ENCODE data around the gene DUXB. TPM values are rescaled to one million over a fixed set of nuclear protein-coding genes. Genes with fewer than 3 reads are reported as not detected.

DUXB gene
- total and polyA plus RNA-seq, 4 donors: 0.20 TPM; not detected in 3

DNA sequence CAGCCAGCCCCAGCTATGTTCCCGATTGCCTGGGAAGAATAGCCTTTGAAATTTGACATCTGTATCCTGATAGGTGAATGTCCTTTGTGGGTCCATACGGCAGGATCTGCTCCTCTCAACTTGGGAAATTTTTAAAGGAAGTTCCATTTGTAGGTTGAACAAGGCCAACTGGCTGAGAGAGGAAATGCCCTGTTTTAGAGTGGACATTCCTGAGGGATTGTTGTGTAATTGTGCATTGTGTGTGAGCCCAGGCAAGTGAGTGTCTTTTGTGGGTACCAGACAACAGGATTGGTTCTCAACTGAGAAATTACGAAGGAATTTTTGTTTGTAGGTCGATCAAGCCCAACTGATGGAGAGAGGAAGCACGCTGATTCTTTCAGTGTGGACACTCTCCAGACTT lies 21.9 kb downstream of the DUXB start:
- H3K27me3 ChIP-seq (ENCODE audit: control insufficient read depth, insufficient read depth, low read length): no peaks in the 10 kb centered on the region
- 88% methylated on average over 3 of the region's 5 CpGs for WGBS (ENCODE audit: insufficient coverage)
- H3K4me1 ChIP-seq (ENCODE audit: control insufficient read depth, insufficient read depth, low read length): no peaks in the 10 kb centered on the region
- H3K27ac ChIP-seq (ENCODE audit: low read depth, low read length): no peak overlapping the region
- H3K9me3 ChIP-seq (ENCODE audit: control insufficient read depth, insufficient read depth, low read length): no peaks in the 10 kb centered on the region
- no peak for DNase-seq (ENCODE audit: low read depth in 4 of 6, low spot score in 6 of 6)
- no peaks in the 10 kb centered on the region for H3K36me3 ChIP-seq (ENCODE audit: control insufficient read depth, insufficient read depth, low read length)
- H3K4me3 ChIP-seq (ENCODE audit: low read depth, low read length): no peak overlapping the region

DNA sequence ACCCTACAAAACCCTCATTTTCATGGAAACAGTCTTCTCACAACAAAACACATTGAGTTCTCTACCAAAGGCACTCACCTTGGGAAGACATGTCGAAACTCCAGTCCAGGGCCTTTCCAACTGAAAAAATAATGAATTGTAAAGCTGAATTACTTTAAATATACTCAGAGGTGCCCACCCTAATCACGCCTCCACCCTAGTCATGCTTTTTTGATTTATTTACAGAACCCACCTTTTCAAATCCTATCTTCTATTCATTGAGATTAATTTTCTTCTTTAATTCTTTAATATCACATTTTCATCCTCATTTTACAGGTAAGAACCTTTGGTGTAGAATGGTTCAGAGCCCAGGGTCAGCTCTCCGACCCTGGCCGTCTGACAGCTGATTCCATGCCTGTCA lies 24.4 kb downstream of the DUXB start, which contains the start of gene CPHXL2:
Gene CPHXL2 (minus strand): TSS at position 101 of the 400 bp plus-strand sequence. CDS start 10 bp downstream, at position 91.
- Histone ChIP-seq H3K9me3 (ENCODE audit: control insufficient read depth, insufficient read depth, low read length) (no peaks in the 10 kb centered on the region), H3K27ac (ENCODE audit: low read depth, low read length) (no peak within 1 kb of the TSS), H3K36me3 (ENCODE audit: control insufficient read depth, insufficient read depth, low read length) (no peaks in the 10 kb centered on the region), H3K27me3 (ENCODE audit: control insufficient read depth, insufficient read depth, low read length) (no peaks in the 10 kb centered on the region), H3K4me3 (ENCODE audit: low read depth, low read length) (no peak within 1 kb of the TSS), H3K4me1 (ENCODE audit: control insufficient read depth, insufficient read depth, low read length) (no peaks in the 10 kb centered on the region)
- no peak for DNase-seq (ENCODE audit: low read depth in 4 of 6, low spot score in 6 of 6)
- WGBS (ENCODE audit: insufficient coverage): 80% methylated on average over 2 of the region's 4 CpGs

DNA sequence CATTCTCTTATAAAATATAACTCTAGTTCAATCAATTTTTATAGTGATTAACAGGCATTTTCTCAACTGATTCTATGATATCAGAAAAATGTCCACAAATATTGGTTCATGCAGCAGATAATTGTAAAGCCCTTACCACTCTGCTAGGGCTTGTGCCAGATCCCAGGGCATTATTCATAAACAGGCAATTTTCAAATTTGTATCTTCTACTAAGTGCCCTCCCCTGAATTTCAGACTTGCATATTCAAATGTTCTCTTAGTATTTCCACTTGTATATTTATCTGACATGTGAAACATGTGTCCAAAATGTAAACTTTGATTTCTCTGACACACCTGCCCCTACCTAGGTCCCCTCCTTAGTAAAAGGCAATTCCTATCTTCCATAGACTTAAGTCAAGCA lies 33.8 kb downstream of the DUXB start:
- Histone ChIP-seq H3K36me3 (ENCODE audit: control insufficient read depth, insufficient read depth, low read length) (no peaks in the 10 kb centered on the region), H3K9me3 (ENCODE audit: control insufficient read depth, insufficient read depth, low read length) (no peaks in the 10 kb centered on the region), H3K27ac (ENCODE audit: low read depth, low read length) (no peak overlapping the region), H3K4me3 (ENCODE audit: low read depth, low read length) (no peak overlapping the region), H3K4me1 (ENCODE audit: control insufficient read depth, insufficient read depth, low read length) (no peaks in the 10 kb centered on the region), H3K27me3 (ENCODE audit: control insufficient read depth, insufficient read depth, low read length) (no peaks in the 10 kb centered on the region)
- DNase-seq (ENCODE audit: low read depth in 4 of 6, low spot score in 6 of 6): no peak

DNA sequence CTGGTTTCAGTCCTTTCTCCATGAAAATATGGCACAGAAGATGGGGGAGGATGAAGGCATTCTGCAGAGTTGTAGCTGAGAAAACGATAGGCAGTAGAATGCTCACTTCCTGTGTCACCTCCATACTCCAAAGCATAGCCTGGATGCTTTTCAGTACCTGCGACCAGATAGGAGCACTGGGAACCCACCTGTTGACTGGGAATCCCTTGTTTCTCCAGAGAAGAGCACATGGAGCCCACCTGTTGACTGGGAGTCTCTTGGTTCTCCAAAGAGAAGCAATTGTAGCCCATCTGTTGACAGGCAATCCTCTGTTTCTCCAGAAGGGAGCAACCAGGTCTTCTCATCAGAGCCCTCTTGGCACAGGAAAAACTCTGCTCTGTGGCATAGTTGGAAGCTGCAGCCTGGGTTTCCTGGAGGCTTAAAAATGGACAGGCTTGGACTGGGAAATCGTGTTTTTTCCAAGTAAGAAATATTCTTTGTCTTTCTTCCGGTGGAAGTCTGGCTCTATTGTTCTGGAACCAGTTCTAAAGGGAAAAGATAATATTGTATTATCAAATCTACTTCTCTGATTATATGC lies 40.4 kb downstream of the DUXB start:
- WGBS (ENCODE audit: insufficient coverage): 100% methylated on average over 1 of the region's 4 CpGs

DNA sequence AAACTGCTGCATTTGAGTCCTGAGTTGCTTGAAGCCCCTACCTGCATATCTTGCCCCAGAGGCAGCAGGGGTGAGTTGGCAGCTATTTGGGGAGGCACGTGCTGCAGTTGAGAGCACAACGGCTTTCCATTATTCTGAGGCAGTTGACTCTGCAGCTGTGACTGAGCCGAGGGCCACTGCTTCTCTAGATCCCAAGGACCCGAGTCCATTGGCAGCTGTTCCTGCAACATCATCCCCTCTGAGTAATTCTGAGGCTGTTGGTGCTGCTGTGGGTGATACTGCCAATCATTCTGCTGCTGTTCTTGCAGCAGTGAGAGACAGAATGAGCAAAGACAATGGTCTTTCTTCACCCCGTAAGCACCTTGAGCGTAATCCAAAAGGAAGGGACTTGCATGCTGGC lies 40.9 kb downstream of the DUXB start:
- 76% methylated on average over 6 of the region's 6 CpGs for WGBS (ENCODE audit: insufficient coverage)
- H3K4me3 ChIP-seq (ENCODE audit: low read depth, low read length): no peak overlapping the region
- no peaks in the 10 kb centered on the region for H3K27me3 ChIP-seq (ENCODE audit: control insufficient read depth, insufficient read depth, low read length)
- no peaks in the 10 kb centered on the region for H3K9me3 ChIP-seq (ENCODE audit: control insufficient read depth, insufficient read depth, low read length)
- H3K4me1 ChIP-seq (ENCODE audit: control insufficient read depth, insufficient read depth, low read length): no peaks in the 10 kb centered on the region
- peaks cover 23% of the 10 kb centered on the region for H3K36me3 ChIP-seq (ENCODE audit: control insufficient read depth, insufficient read depth, low read length)
- no peak overlapping the region for H3K27ac ChIP-seq (ENCODE audit: low read depth, low read length)
- no peak for DNase-seq (ENCODE audit: low read depth in 4 of 6, low spot score in 6 of 6)

More for the DNA sequence above, 40.4 kb downstream of the DUXB start:
- no peak overlapping the region for H3K27ac ChIP-seq (ENCODE audit: low read depth, low read length)
- no peaks in the 10 kb centered on the region for H3K4me1 ChIP-seq (ENCODE audit: control insufficient read depth, insufficient read depth, low read length)
- H3K36me3 ChIP-seq (ENCODE audit: control insufficient read depth, insufficient read depth, low read length): peaks cover 18% of the 10 kb centered on the region
- peak in 1 of 6 donors; percentile 22 for DNase-seq (ENCODE audit: low read depth in 4 of 6, low spot score in 6 of 6)
- no peaks in the 10 kb centered on the region for H3K27me3 ChIP-seq (ENCODE audit: control insufficient read depth, insufficient read depth, low read length)
- H3K4me3 ChIP-seq (ENCODE audit: low read depth, low read length): no peak overlapping the region
- no peaks in the 10 kb centered on the region for H3K9me3 ChIP-seq (ENCODE audit: control insufficient read depth, insufficient read depth, low read length)

- Histone ChIP-seq H3K27me3 (ENCODE audit: control insufficient read depth, insufficient read depth, low read length) (no peaks in the 10 kb centered on the region), H3K36me3 (ENCODE audit: control insufficient read depth, insufficient read depth, low read length) (peaks cover 32% of the 10 kb centered on the region), H3K27ac (ENCODE audit: low read depth, low read length) (no peak overlapping the region), H3K4me1 (ENCODE audit: control insufficient read depth, insufficient read depth, low read length) (no peaks in the 10 kb centered on the region), H3K9me3 (ENCODE audit: control insufficient read depth, insufficient read depth, low read length) (no peaks in the 10 kb centered on the region), H3K4me3 (ENCODE audit: low read depth, low read length) (no peak overlapping the region)
- WGBS (ENCODE audit: insufficient coverage): 90% methylated on average over 2 of the region's 2 CpGs
- no peak for DNase-seq (ENCODE audit: low read depth in 4 of 6, low spot score in 6 of 6)
Observed at GRCh38 chr16:75658175-75658574, 43.1 kb downstream of the DUXB start.

DNA sequence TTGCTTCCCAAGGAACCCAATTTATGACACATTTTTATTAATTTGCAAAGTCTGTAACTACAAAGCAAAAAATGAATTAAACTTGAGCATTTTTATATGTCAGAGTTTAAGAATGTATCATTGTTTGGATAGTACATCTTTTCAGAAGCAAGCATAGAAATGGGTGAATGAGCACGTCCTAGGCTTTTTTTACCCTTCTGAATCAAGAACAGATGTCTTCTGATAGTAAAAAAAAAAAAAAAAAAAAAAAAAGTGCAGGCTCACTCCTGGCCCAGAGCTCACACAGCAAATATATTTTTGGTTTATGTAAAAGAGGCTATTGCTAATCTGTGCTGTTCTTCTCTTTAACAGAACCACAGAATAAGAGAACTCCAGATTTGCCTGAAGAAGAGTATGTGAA lies 47.3 kb downstream of the DUXB start:
- Histone ChIP-seq H3K9me3 (ENCODE audit: control insufficient read depth, insufficient read depth, low read length) (no peaks in the 10 kb centered on the region), H3K27ac (ENCODE audit: low read depth, low read length) (no peak overlapping the region), H3K4me1 (ENCODE audit: control insufficient read depth, insufficient read depth, low read length) (peaks cover 9% of the 10 kb centered on the region), H3K27me3 (ENCODE audit: control insufficient read depth, insufficient read depth, low read length) (no peaks in the 10 kb centered on the region), H3K4me3 (ENCODE audit: low read depth, low read length) (no peak overlapping the region), H3K36me3 (ENCODE audit: control insufficient read depth, insufficient read depth, low read length) (peaks cover 33% of the 10 kb centered on the region)
- DNase-seq (ENCODE audit: low read depth in 4 of 6, low spot score in 6 of 6): no peak
- no CpG with 5 or more reads among the region's 1 CpG for WGBS (ENCODE audit: insufficient coverage)

DNA sequence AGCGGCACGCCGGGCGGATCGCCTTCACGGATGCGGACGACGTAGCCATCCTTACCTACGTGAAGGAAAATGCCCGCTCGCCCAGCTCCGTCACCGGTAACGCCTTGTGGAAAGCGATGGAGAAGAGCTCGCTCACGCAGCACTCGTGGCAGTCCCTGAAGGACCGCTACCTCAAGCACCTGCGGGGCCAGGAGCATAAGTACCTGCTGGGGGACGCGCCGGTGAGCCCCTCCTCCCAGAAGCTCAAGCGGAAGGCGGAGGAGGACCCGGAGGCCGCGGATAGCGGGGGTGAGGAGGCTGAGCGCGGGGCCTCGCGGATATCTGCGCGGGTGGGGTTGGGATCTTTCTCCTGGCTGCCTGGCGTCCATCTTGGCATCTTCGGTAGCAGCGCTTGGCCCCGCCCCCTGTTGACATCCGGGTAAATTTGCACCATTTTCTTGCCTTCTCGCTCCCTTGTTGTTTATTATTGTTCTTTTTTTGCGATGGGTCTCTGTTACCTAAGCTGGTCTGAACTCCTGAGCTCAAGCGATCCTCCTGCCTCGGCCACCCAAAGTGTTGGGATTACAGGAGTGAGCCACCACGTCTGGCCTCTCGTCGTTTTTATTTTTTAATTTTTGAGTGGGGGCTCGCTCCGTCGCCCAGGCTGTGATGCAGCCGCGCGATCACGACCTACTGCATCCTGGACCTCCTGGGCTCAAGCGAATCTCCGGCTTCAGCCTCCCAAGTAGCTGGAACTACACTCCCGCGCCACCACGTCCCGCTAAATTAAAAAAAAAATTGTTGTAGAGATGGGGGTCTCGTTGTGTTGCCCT lies 52.8 kb downstream of the DUXB start:
- DNase-seq (ENCODE audit: low read depth in 4 of 6, low spot score in 6 of 6): peak; percentile 75 to 96 (median 84)

DNA sequence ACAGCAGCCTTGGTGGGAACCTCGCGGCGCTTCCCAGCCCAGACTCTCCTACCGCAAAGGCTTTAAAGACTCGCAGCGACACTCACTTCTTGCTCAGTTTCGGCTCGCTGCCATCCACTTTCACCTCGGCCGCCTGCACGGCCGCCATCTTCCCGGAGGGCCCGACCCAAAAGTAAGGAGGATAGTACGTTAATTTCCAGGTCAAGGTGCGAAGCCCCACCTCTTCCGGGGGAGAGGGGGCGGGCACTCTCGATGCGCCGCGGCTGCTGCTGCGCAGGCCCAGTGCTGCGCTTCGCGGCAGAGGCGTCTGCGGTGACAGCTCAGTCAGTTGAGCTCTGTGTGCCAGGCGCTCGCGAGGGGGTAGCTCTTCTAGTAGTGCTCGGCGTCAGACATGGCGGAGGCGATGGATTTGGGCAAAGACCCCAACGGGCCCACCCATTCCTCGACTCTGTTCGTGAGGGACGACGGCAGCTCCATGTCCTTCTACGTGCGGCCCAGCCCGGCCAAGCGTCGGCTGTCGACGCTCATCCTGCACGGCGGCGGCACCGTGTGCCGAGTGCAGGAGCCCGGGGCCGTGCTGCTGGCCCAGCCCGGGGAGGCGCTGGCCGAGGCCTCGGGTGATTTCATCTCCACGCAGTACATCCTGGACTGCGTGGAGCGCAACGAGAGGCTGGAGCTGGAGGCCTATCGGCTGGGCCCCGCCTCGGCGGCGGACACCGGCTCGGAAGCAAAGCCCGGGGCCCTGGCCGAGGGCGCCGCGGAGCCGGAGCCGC lies 53.6 kb downstream of the DUXB start, which contains the start of the genes KARS1 and TERF2IP:
Gene KARS1 (minus strand): TSS at position 174 of the 773 bp plus-strand sequence. CDS start 26 bp downstream, at position 148.
Gene TERF2IP (plus strand): TSS at position 282 of the 773 bp plus-strand sequence. CDS start 110 bp downstream, at position 392.
- Histone ChIP-seq H3K27me3 (ENCODE audit: control insufficient read depth, insufficient read depth, low read length) (no peaks in the 10 kb centered on the region), H3K4me3 (ENCODE audit: low read depth, low read length) (peak within 1 kb of the TSS; percentile 97), H3K4me1 (ENCODE audit: control insufficient read depth, insufficient read depth, low read length) (peaks cover 19% of the 10 kb centered on the region), H3K9me3 (ENCODE audit: control insufficient read depth, insufficient read depth, low read length) (no peaks in the 10 kb centered on the region), H3K36me3 (ENCODE audit: control insufficient read depth, insufficient read depth, low read length) (peaks cover 15% of the 10 kb centered on the region), H3K27ac (ENCODE audit: low read depth, low read length) (peak within 1 kb of the TSS; percentile 99)
- DNase-seq (ENCODE audit: low read depth in 4 of 6, low spot score in 6 of 6): peak; percentile 80 to 98 (median 88)
- under 1% methylated on average over 76 of the region's 76 CpGs for WGBS (ENCODE audit: insufficient coverage)

More for the DNA sequence above, 52.8 kb downstream of the DUXB start:
- under 1% methylated on average over 54 of the region's 62 CpGs for WGBS (ENCODE audit: insufficient coverage)
- Histone ChIP-seq H3K27me3 (ENCODE audit: control insufficient read depth, insufficient read depth, low read length) (no peaks in the 10 kb centered on the region), H3K36me3 (ENCODE audit: control insufficient read depth, insufficient read depth, low read length) (peaks cover 15% of the 10 kb centered on the region), H3K4me1 (ENCODE audit: control insufficient read depth, insufficient read depth, low read length) (peaks cover 19% of the 10 kb centered on the region), H3K27ac (ENCODE audit: low read depth, low read length) (peak overlapping the region; percentile 99), H3K4me3 (ENCODE audit: low read depth, low read length) (peak overlapping the region; percentile 97), H3K9me3 (ENCODE audit: control insufficient read depth, insufficient read depth, low read length) (no peaks in the 10 kb centered on the region)

Measured in spinal cord (tissue), 10 donors.